Neural progenitor cell (in vitro differentiated cells): ENCODE data around the gene RASGRP2. TPM values are rescaled to one million over a fixed set of nuclear protein-coding genes. Genes with fewer than 3 reads are reported as not detected.

Experiments used
- DNase-seq: peaks from one replicate; pipeline ENCODE4 v3.0.0-alpha.2; 2016; ENCODE audit warnings: low spot score
- H2AFZ ChIP-seq: fragments of 200-600 bp; sonication (generic); replicated peaks from 2 replicates; pipeline ENCODE4 v1.6.1; 2016; ENCODE audit warnings: antibody characterized with exemption
- H3F3A ChIP-seq: fragments of 200-600 bp; sonication (generic); 2 replicates; pipeline ENCODE4 v1.6.1; 2016; ENCODE audit warnings: antibody characterized with exemption, low read depth
- H3K27ac ChIP-seq: fragments of 200-600 bp; sonication (generic); 2 replicates; pipeline ENCODE4 v1.5.1; 2016; ENCODE audit warnings: mild to moderate bottlenecking
- H3K27me3 ChIP-seq: fragments of 200-600 bp; sonication (generic); 2 replicates; pipeline ENCODE4 v1.6.1; 2016; ENCODE audit warnings: mild to moderate bottlenecking, moderate library complexity
- H3K36me3 ChIP-seq: fragments of 200-600 bp; sonication (generic); 2 replicates; pipeline ENCODE4 v1.5.1; 2016
- H3K4me1 ChIP-seq: fragments of 200-600 bp; sonication (generic); 2 replicates; pipeline ENCODE4 v1.6.1; 2016; ENCODE audit warnings: mixed run types
- H3K4me2 ChIP-seq: fragments of 200-600 bp; sonication (generic); 2 replicates; pipeline ENCODE4 v1.6.1; 2016
- H3K4me3 ChIP-seq: fragments of 200-600 bp; sonication (generic); 2 replicates; pipeline ENCODE4 v1.5.1; 2016
- H3K79me2 ChIP-seq: fragments of 200-600 bp; sonication (generic); 2 replicates; pipeline ENCODE4 v1.6.1; 2016; ENCODE audit warnings: low read depth
- H3K9ac ChIP-seq: fragments of 200-600 bp; sonication (generic); 2 replicates; pipeline ENCODE4 v1.6.1; 2016
- H3K9me3 ChIP-seq: fragments of 200-600 bp; sonication (generic); 2 replicates; pipeline ENCODE4 v1.5.1; 2016; ENCODE audit warnings: low read depth
- H4K20me1 ChIP-seq: fragments of 200-600 bp; sonication (generic); 2 replicates; pipeline ENCODE4 v1.6.1; 2016; ENCODE audit warnings: low read depth
- H3K27ac Mint-ChIP-seq: 3 replicates; pipeline ENCODE4 v1.8.0; 2021; ENCODE audit warnings: mixed read lengths
- H3K27me3 Mint-ChIP-seq: 2 replicates; pipeline ENCODE4 v1.8.0; 2022; ENCODE audit warnings: low read depth, mild to moderate bottlenecking, inconsistent platforms, moderate library complexity, mixed read lengths; ENCODE audit not compliant: insufficient read depth
- H3K36me3 Mint-ChIP-seq: 3 replicates; pipeline ENCODE4 v1.8.0; 2021; ENCODE audit warnings: mixed read lengths
- H3K4me1 Mint-ChIP-seq: 3 replicates; pipeline ENCODE4 v1.8.0; 2021; ENCODE audit warnings: mixed read lengths
- H3K4me3 Mint-ChIP-seq: 3 replicates; pipeline ENCODE4 v1.8.0; 2021; ENCODE audit warnings: mild to moderate bottlenecking, moderate library complexity, mixed read lengths
- H3K9me3 Mint-ChIP-seq: 3 replicates; pipeline ENCODE4 v1.8.0; 2020; ENCODE audit warnings: mixed read lengths
- EZH2 ChIP-seq: fragments of 200-600 bp; sonication (generic); IDR thresholded peaks from 2 replicates; pipeline ENCODE4 v1.6.1; 2017; ENCODE audit warnings: antibody characterized with exemption, mild to moderate bottlenecking, moderate library complexity
- EZH2phosphoT487 ChIP-seq: fragments of 200-600 bp; sonication (generic); IDR thresholded peaks from 2 replicates; pipeline ENCODE4 v1.6.1; 2017; ENCODE audit warnings: antibody characterized with exemption
- total RNA-seq: library from RNA; depleted of rRNA; stranded (reverse); fragments of >200 nt; gene quantifications from 2 replicates; pipeline ENCODE4 v1.2.3, GENCODE V29; 2015; ENCODE audit warnings: low replicate concordance
- TF ChIP-seq, protein P1 (sequence below): fragments of 200-600 bp; sonication (generic); IDR thresholded peaks from 2 replicates; pipeline ENCODE4 v1.5.1; 2017; ENCODE audit warnings: antibody characterized with exemption, mild to moderate bottlenecking

The RASGRP2 gene
- total RNA-seq, 1 donor from 2014 or later, result 0.06 TPM

DNA sequence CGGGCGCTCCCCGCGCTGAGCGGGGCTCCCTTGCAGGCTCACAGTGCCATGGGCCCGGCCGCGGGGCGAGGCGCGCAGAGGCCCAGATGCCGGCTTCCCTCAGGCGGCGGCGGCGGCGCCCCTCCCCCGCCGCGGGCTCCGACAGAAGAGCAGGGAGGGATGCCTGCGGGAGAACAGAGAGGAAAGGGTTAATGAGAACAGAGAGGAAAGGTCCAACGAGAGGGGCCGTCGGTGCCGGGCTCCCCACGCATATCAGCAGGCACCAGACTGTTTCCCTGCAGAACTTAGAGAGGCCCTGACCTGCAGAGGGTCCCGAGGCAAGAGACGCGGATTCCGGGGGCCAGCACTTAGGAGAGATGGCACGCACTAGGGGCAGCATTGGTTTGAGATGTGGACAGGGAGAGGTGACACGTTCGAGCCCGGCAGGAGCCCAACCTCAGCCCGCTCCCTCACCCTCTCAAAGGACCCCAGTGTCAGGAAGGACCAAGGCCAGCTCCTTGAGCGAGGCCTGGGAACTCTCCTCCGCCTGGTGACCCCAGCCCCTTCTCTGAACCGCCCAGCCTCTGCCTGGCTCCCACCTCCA lies 30.1 kb downstream of the RASGRP2 start:
- no peak overlapping the region for H3K27ac ChIP-seq
- H3K27me3 ChIP-seq, result peaks cover 96% of the 10 kb centered on the region
- H2AFZ ChIP-seq, result no peak overlapping the region
- no peaks in the 10 kb centered on the region for H3K9me3 ChIP-seq
- H3K4me3 ChIP-seq, result peak overlapping the region; percentile 34
- no peaks in the 10 kb centered on the region for H3K9me3 Mint-ChIP-seq
- H3K79me2 ChIP-seq, result no peaks in the 10 kb centered on the region
- H4K20me1 ChIP-seq, result peaks cover 37% of the 10 kb centered on the region
- H3F3A ChIP-seq, result peaks cover 31% of the 10 kb centered on the region
- peaks cover 49% of the 10 kb centered on the region for H3K27me3 Mint-ChIP-seq
- no peaks in the 10 kb centered on the region for H3K36me3 Mint-ChIP-seq
- no peak overlapping the region for H3K9ac ChIP-seq
- peak overlapping the region; percentile 69 for H3K4me3 Mint-ChIP-seq
- H3K27ac Mint-ChIP-seq, result no peak overlapping the region
- TF ChIP-seq, protein P1, sequence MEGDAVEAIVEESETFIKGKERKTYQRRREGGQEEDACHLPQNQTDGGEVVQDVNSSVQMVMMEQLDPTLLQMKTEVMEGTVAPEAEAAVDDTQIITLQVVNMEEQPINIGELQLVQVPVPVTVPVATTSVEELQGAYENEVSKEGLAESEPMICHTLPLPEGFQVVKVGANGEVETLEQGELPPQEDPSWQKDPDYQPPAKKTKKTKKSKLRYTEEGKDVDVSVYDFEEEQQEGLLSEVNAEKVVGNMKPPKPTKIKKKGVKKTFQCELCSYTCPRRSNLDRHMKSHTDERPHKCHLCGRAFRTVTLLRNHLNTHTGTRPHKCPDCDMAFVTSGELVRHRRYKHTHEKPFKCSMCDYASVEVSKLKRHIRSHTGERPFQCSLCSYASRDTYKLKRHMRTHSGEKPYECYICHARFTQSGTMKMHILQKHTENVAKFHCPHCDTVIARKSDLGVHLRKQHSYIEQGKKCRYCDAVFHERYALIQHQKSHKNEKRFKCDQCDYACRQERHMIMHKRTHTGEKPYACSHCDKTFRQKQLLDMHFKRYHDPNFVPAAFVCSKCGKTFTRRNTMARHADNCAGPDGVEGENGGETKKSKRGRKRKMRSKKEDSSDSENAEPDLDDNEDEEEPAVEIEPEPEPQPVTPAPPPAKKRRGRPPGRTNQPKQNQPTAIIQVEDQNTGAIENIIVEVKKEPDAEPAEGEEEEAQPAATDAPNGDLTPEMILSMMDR, result no peak
- TF ChIP-seq EZH2, result peak; percentile 86
- peak; percentile 80 for TF ChIP-seq EZH2phosphoT487
- peak; percentile 69 for DNase-seq
- peak overlapping the region; percentile 71 for H3K4me2 ChIP-seq
- H3K36me3 ChIP-seq, result no peaks in the 10 kb centered on the region
- peaks cover 9% of the 10 kb centered on the region for H3K4me1 ChIP-seq
- peaks cover 56% of the 10 kb centered on the region for H3K4me1 Mint-ChIP-seq

DNA sequence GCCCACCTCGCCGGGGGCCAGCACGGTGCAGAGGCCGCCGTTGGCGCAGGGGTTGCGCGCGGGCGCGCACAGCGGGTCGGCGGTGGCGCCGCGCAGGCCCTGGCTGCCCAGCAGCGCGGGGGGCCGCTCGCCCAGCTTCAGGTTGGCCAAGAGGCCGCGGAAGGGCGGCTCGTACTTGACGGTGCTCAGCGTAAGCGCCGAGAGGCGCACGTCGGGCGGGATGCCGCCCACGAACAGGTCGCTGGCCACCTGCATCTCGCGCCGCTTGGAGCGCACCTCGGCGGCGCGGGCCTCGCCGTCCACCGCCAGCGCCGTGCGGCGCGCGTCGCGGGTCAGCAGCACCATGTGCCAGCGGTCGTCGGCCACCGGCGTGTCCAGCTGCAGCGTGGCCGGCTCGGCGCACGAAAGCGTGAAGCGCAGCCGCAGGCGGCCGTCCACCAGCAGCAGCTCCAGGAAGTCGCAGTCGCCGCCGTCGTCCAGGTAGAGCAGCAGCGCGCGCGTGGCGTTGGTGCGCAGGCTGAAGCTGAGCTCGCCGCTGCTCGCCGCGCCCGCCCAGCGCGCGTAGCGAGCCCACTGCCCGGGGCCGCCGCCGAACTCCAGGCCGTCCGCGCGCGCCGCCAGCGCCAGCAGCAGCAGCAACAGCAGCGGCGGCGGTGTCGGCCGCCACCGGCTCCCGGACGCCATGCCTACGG lies 30.8 kb downstream of the RASGRP2 start:
- peak overlapping the region; percentile 44 for H2AFZ ChIP-seq
- peak overlapping the region; percentile 34 for H3K4me3 ChIP-seq
- no peaks in the 10 kb centered on the region for H3K36me3 ChIP-seq
- no peaks in the 10 kb centered on the region for H3K9me3 Mint-ChIP-seq
- H4K20me1 ChIP-seq, result peaks cover 37% of the 10 kb centered on the region
- H3K27ac Mint-ChIP-seq, result no peak overlapping the region
- DNase-seq, result peak; percentile 82
- peaks cover 50% of the 10 kb centered on the region for H3K27me3 Mint-ChIP-seq
- no peak overlapping the region for H3K4me3 Mint-ChIP-seq
- H3K27ac ChIP-seq, result no peak overlapping the region
- H3K4me1 Mint-ChIP-seq, result peaks cover 60% of the 10 kb centered on the region
- peaks cover 97% of the 10 kb centered on the region for H3K27me3 ChIP-seq
- peak overlapping the region; percentile 71 for H3K4me2 ChIP-seq
- peaks cover 31% of the 10 kb centered on the region for H3F3A ChIP-seq
- H3K36me3 Mint-ChIP-seq, result no peaks in the 10 kb centered on the region
- no peaks in the 10 kb centered on the region for H3K79me2 ChIP-seq
- no peak overlapping the region for H3K9ac ChIP-seq
- peaks cover 12% of the 10 kb centered on the region for H3K4me1 ChIP-seq
- no peaks in the 10 kb centered on the region for H3K9me3 ChIP-seq
- peak; percentile 83 for TF ChIP-seq EZH2phosphoT487
- TF ChIP-seq, protein P1, result no peak
- TF ChIP-seq EZH2, result peak; percentile 95

DNA sequence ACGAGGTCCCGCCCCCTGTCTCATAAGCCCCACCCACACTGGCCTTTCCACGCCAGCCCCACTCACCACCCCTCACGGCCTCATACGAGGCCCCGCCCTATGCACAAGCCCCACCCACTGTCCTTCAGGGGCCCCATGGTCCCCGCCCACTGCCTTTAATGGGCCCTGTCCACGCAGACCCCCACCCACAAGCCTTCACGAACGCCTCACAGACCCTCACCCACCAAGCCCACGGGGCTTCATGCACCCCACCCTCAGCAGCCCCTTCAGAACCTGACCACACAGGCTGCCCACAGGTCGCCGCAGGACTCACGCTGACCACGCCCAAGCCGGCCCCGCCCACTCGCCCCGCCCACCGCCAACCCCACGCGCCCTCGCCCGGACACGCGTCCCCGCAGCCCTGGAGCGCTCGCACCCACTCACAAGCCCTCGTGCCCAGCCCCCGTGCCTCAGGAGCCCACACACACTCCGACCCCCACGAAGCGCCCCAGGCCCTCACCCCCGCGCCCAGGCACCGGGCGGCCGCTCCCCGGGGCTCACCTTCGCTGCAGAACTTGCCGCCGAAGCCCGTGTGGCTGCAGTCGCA lies 31.4 kb downstream of the RASGRP2 start:
- peak overlapping the region; percentile 34 for H3K4me3 ChIP-seq
- H3K79me2 ChIP-seq, result no peaks in the 10 kb centered on the region
- peaks cover 92% of the 10 kb centered on the region for H3K27me3 ChIP-seq
- H3K4me1 Mint-ChIP-seq, result peaks cover 60% of the 10 kb centered on the region
- peaks cover 37% of the 10 kb centered on the region for H4K20me1 ChIP-seq
- no peaks in the 10 kb centered on the region for H3K9me3 ChIP-seq
- H3K4me1 ChIP-seq, result peaks cover 13% of the 10 kb centered on the region
- H3K27ac Mint-ChIP-seq, result no peak overlapping the region
- peak overlapping the region; percentile 73 for H3K4me3 Mint-ChIP-seq
- H3K36me3 Mint-ChIP-seq, result no peaks in the 10 kb centered on the region
- no peak overlapping the region for H3K9ac ChIP-seq
- no peaks in the 10 kb centered on the region for H3K36me3 ChIP-seq
- no peak overlapping the region for H3K27ac ChIP-seq
- H2AFZ ChIP-seq, result no peak overlapping the region
- TF ChIP-seq EZH2phosphoT487, result no peak
- TF ChIP-seq EZH2, result no peak
- TF ChIP-seq, protein P1, result no peak
- no peak for DNase-seq
- H3K9me3 Mint-ChIP-seq, result no peaks in the 10 kb centered on the region
- H3F3A ChIP-seq, result peaks cover 31% of the 10 kb centered on the region
- H3K27me3 Mint-ChIP-seq, result peaks cover 53% of the 10 kb centered on the region
- peak overlapping the region; percentile 71 for H3K4me2 ChIP-seq
